A549 treated with CORT108297 at 1 μM for 4 hours (cell line): ENCODE results near the gene PGS1. TPM values are rescaled to one million over a fixed set of nuclear protein-coding genes. Genes with fewer than 3 reads are reported as not detected.

ENCODE experiments used
- total RNA-seq: library from RNA; stranded (reverse); fragments of 200-300 nt; extraction: Qiagen RNA extraction; gene quantifications from 5 replicates; pipeline ENCODE4 v1.2.3, GENCODE V29; 2022

PGS1 gene, protein sequence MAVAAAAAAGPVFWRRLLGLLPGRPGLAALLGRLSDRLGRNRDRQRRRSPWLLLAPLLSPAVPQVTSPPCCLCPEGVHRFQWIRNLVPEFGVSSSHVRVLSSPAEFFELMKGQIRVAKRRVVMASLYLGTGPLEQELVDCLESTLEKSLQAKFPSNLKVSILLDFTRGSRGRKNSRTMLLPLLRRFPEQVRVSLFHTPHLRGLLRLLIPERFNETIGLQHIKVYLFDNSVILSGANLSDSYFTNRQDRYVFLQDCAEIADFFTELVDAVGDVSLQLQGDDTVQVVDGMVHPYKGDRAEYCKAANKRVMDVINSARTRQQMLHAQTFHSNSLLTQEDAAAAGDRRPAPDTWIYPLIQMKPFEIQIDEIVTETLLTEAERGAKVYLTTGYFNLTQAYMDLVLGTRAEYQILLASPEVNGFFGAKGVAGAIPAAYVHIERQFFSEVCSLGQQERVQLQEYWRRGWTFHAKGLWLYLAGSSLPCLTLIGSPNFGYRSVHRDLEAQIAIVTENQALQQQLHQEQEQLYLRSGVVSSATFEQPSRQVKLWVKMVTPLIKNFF
- 21.6 to 31.6 TPM (median 29.0 TPM) in 5 replicates for total RNA-seq

DNA sequence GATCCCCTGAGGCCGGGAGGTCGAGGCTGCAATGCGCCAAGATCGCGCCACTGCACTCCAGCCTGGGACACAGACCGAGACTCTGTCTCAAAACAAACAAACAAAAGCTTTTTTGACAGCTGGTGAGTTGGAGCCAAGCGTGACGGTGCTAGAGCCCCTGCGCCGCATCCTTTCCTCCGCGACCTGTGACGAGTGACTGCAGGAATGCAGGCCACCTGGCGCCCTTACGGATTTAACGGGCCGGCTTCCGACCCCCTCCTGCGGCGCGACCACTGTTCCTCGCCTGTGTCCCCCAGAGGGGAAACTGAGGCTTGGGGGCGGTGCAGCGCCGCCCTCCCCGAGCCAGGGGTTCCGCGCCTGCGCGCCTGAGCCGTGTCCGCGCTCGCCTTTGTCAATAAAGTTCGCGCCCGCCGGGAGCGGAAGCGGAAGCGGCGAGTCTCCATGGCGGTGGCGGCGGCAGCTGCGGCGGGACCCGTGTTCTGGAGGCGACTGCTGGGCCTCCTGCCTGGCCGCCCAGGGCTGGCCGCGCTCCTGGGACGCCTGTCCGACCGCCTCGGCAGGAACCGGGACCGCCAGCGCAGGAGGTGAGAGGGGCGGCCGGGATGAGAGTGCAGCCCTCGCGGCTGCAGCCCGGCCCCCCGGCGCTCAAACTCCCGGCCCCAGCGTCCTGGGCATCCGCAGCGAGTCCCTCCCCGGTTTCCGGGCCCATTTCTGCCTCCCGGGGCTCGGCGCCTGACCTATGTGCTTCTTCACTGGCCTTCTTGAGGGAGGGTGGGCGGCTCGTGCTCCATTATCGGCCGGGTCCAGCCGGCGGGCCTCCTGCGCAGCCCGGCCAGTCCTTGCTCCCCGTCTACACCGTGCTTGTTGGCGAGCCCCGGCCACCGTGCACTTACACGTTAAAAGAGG, at the start of gene PGS1:
TSS of gene PGS1 (plus strand) at position 425 of the 906 bp plus-strand sequence. CDS start at position 442, 17 bp downstream.

DNA sequence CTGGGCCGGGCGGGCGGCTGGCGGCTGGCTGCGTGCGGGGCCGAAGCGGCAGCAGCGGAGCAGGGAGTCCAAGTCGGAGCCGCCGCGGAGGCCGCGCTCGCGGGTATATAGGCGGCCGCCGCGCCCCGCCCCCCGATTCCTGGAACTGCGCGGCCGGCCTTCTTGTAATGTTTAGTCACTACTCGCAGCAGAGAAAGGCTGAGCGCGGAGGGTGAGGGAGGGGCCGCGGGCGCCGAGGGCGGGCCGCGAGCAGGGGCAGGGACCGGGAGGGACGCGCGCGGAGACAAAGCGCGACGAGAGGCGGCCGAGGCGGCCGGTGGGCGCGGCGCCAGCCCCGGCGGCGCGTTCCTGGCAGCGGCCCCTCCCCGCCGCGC, 18.5 kb upstream of the PGS1 start, which contains the start of gene SOCS3:
TSS of gene SOCS3 (minus strand) at position 81 of the 374 bp plus-strand sequence. CDS start 982 bp downstream, outside the sequence.

Other genes starting within 250 kb of the PGS1 start
- gene TMC6, start 249.9 kb upstream of the PGS1 start, total RNA-seq: 7.4 to 13.1 TPM (median 12.0 TPM) in 5 replicates
- 0.25 to 0.79 TPM (median 0.34 TPM) in 5 replicates for gene TMC8, start 247.9 kb upstream of the PGS1 start, total RNA-seq
- gene C17orf99, start 232.3 kb upstream of the PGS1 start, total RNA-seq: not detected in 5 replicates
- gene SYNGR2, start 210.1 kb upstream of the PGS1 start, total RNA-seq: 120 to 222 TPM (median 206 TPM) in 5 replicates
- gene TK1, start 191.6 kb upstream of the PGS1 start, total RNA-seq: 227 to 285 TPM (median 247 TPM) in 5 replicates
- 41.0 to 62.5 TPM (median 41.2 TPM) in 5 replicates for gene AFMID, start 191.3 kb upstream of the PGS1 start, total RNA-seq
- 100 to 110 TPM (median 107 TPM) in 5 replicates for gene BIRC5, start 164.4 kb upstream of the PGS1 start, total RNA-seq
- not detected in 5 replicates for gene TMEM235, start 147.0 kb upstream of the PGS1 start, total RNA-seq
- gene SOCS3, start 18.6 kb upstream of the PGS1 start, total RNA-seq: 32.7 to 54.0 TPM (median 47.5 TPM) in 5 replicates
- 1.0 to 1.8 TPM (median 1.5 TPM) in 5 replicates for gene DNAH17, start 198.7 kb downstream of the PGS1 start, total RNA-seq